ENCODE data around the gene DSP.

The DSP gene

DNA sequence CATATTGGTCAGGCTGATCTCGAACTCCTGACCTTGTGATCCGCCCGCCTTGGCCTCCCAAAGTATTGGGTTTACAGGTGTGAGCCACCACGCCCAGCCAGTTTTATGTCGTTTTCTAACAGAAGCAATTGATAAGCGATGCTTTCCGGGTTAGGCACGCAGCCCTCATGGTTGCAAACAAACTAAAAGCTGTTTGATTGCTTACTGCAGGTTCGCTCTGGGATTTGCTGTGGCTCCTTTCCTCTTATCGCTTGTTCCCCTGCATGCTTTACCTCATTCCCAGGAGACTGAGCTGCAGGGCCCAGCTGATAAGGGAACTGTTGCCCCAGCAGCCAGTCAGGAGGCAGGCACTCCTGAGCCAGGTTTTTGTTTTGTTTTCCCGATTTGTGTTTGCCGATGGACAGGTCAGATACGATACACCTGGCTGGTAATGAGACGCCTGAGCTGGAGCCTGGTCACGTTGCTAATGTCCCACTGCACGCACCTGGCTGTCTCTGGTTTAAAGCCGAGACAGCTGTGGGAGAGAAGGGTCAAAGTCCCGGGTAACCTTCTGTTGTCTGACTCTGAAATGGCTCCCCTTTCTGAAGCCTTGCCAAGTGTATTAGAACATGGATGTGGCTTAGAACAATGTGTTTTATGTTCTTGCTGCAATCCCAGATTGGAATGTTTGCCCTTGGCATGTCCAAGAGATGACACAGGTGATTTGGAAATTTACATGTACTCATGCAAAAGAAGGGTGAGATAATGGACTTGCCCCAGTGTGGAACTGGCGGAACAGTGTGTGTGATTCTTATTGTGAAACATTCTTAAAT, 19.9 kb downstream of the DSP start:
- peak in 1 of 2 experiments; percentile 26 for DNase-seq

- no peak for DNase-seq
Observed at GRCh38 chr6:7562769-7563168, 21.3 kb downstream of the DSP start.

- DNase-seq, result no peak
Observed at GRCh38 chr6:7566107-7566506, 24.6 kb downstream of the DSP start.

- no peak for DNase-seq
Observed at GRCh38 chr6:7566617-7567173, 25.2 kb downstream of the DSP start.

GRCh38 chr6:7568021-7568420, 26.6 kb downstream of the DSP start:
- DNase-seq, result no peak

GRCh38 chr6:7569082-7569481, 27.6 kb downstream of the DSP start:
- no peak for DNase-seq

GRCh38 chr6:7572213-7572943, 30.9 kb downstream of the DSP start:
- DNase-seq, result no peak

DNA sequence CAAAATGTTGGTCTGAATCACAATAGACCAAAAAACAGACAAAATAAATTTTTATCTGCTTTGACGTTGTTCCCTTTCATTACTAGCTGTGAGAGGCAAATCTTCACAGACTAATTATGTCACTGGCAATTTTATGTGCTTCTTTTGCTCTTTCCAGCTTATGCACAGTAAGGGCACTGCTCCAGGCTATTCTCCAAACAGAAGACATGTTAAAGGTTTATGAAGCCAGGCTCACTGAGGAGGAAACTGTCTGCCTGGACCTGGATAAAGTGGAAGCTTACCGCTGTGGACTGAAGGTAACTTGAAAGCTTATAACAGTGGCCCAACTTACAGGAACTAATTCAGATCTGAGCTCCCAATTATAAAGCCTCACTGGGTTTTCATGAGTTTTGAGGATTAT, 33.0 kb downstream of the DSP start:
- DNase-seq, result no peak

DNA sequence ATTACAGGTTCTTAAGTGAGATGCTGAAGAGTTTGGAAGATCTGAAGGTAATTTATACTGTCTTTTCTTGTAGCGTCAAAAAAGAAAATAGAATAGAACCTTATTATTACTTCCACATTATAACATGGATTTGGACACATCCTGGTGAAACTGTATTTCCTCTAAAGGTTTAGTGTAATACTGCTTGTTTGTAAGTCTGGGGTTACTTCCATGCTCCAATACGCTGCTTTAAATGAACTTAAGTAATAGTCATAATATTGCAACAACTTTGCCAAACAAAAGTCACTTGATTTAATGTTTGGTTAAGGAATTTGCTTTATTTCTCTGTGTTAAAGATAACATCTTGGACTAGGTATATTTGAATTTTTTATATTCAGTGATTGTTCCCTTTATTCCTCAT, 37.0 kb downstream of the DSP start:
- no peak for DNase-seq

- no peak for DNase-seq
Observed at GRCh38 chr6:7578931-7579330, 37.5 kb downstream of the DSP start.

GRCh38 chr6:7579851-7580250, 38.4 kb downstream of the DSP start:
- no peak for DNase-seq

GRCh38 chr6:7580537-7580926, 39.1 kb downstream of the DSP start:
- no peak for DNase-seq

GRCh38 chr6:7580927-7581618, 39.6 kb downstream of the DSP start:
- no peak for DNase-seq

DNA sequence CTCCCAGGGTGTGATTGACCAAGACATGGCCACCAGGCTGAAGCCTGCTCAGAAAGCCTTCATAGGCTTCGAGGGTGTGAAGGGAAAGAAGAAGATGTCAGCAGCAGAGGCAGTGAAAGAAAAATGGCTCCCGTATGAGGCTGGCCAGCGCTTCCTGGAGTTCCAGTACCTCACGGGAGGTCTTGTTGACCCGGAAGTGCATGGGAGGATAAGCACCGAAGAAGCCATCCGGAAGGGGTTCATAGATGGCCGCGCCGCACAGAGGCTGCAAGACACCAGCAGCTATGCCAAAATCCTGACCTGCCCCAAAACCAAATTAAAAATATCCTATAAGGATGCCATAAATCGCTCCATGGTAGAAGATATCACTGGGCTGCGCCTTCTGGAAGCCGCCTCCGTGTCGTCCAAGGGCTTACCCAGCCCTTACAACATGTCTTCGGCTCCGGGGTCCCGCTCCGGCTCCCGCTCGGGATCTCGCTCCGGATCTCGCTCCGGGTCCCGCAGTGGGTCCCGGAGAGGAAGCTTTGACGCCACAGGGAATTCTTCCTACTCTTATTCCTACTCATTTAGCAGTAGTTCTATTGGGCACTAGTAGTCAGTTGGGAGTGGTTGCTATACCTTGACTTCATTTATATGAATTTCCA, 43.9 kb downstream of the DSP start:
- DNase-seq, result no peak

DNA sequence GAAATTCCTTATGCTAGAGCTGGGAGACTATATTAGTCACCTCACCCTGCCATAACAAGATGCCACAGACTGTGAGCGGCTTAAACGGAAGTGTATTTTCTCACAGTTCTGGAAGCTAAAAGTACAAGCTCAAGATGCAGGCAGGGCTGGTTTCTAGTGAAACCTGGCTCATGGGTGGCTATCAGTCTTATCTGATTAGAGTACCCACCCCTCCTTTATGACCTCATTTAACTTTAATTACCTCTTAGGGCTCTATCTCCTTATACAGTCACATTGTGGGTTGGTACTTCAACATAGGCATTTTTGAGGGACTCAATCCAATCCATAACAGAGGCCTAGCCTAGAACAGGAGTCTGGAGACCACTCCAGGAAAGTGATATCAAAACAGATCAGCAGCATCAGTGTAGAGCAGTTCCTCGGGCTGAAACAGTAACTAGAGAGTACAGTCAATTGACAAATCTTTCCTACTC, 46.2 kb downstream of the DSP start:
- DNase-seq, result no peak

- no peak for DNase-seq
Observed at GRCh38 chr6:7588506-7588905, 47.0 kb downstream of the DSP start.

- no peak for DNase-seq
Observed at GRCh38 chr6:7589221-7589620, 47.8 kb downstream of the DSP start.

- peak; percentile 81 to 94 for DNase-seq
Observed at GRCh38 chr6:7589949-7590917, 48.8 kb downstream of the DSP start, which contains the start of gene SNRNP48. TSS of gene SNRNP48 (plus strand) at chr6:7590198. CDS start at chr6:7590258, 60 bp downstream.

DNA sequence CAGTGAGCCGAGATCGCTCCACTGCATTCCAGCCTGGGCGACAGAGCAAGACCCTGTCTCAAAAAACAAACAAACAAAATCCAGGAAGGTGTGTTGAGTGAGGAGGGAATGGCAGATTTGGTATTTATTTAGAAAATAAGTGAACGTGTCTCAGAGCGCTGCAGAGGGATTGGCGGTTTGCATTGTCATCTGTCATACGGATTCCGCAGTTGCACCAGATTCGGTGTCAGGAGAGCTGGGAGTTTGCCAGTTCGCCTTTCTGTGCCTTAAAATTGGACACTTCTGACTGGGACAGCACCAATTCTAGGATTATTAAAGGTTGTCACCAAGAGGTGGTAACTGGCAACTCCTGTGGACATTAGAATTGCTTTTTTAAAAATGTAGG, 49.4 kb downstream of the DSP start:
- no peak for DNase-seq

DNA sequence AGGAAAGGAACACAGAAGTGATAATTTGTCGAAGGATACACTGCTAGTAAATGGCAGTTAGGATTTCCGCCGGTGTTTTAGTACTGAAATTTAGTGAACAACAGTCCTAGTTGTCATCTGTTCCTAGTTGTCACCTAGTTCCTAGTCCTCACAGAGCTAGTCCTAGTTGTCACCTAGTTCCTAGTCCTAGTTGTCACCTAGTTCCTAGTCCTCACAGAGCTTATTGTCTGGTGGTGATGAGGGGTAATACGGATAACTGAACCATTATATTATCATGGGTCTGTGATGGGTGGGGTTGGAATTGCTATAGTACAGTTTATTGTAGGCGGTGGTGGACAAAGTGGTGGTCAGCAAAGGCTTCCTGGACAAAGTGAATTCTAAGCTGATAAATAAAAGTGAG, 50.3 kb downstream of the DSP start:
- no peak for DNase-seq

DNA sequence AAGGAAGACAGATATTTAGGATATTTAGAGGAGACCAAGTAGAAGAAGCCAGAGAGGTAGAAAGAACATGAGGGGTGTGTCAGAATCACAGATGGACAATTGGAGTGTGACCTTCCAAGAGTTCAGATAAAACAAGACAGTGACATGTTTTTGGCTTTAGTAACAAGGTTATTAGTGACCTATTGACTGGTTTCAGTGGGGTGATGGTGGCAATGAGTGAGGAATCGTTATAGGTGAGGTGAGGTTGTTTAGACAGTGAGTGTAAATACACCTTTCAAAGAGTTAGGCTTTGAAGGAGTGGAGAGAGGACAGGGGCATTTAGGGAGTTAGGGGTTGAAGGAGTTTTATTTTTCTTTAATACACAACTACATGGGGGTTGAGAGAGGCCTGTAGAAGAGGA, 51.8 kb downstream of the DSP start:
- no peak for DNase-seq

All from NCI-H524 (cell line).